ENCODE results near the gene TIMD4. TPM values are rescaled to one million over a fixed set of nuclear protein-coding genes. Genes with fewer than 3 reads are reported as not detected.
A peak's percentile ranks its signal among the peaks of the same experiment; 100 is the strongest.
"Not testable (repeated sequence)": the region's sequence is repeated elsewhere in the genome, so short reads cannot be mapped to it uniquely, and the experiment has no call there.

Gene TIMD4
- polyA plus RNA-seq (2012; ENCODE audit: missing spikeins), result 0.85 TPM

- FAIRE-seq, result no peak
- no peak for DNase-seq (ENCODE audit: insufficient read length)
- TF ChIP-seq POLR2A (IDR thresholded peaks at IDR 0.05; ENCODE audit: low read depth, low read length) (no peak), POLR2AphosphoS5 (IDR thresholded peaks at IDR 0.05; ENCODE audit: low read depth, low read length) (no peak), TAF1 (IDR thresholded peaks at IDR 0.05; ENCODE audit: borderline replicate concordance, low read depth, low read length) (no peak)
Measured at GRCh38 chr5:156963125-156963524, at the start of gene TIMD4. TIMD4 (minus strand) TSS chr5:156963226; CDS start chr5:156963198, 28 bp downstream.

DNA sequence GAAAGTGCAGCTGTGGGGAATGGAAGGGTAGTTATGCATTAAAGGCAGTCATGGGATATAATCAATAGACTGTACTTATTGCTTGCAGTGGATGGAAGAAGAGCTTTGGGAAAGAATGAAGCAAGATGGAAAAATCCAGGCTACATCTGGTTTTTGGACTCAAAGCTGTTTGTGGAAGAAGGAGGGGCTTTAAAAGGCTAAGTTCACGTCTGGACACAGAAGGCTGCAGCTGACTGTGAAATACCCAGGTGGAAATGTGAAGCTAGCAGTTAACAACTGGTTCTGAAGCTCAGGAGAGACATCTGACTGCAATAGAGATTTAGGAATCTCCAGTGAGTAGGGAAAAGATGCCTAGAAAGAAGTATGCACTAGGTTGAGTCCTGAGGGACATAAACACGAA lies 43.2 kb upstream of the TIMD4 start:
- no peak for DNase-seq (ENCODE audit: insufficient read length)
- TF ChIP-seq TAF1 (IDR thresholded peaks at IDR 0.05; ENCODE audit: borderline replicate concordance, low read depth, low read length), result no peak
- TF ChIP-seq POLR2AphosphoS5 (IDR thresholded peaks at IDR 0.05; ENCODE audit: low read depth, low read length), result no peak
- no peak for TF ChIP-seq POLR2A (IDR thresholded peaks at IDR 0.05; ENCODE audit: low read depth, low read length)
- no peak for FAIRE-seq

DNA sequence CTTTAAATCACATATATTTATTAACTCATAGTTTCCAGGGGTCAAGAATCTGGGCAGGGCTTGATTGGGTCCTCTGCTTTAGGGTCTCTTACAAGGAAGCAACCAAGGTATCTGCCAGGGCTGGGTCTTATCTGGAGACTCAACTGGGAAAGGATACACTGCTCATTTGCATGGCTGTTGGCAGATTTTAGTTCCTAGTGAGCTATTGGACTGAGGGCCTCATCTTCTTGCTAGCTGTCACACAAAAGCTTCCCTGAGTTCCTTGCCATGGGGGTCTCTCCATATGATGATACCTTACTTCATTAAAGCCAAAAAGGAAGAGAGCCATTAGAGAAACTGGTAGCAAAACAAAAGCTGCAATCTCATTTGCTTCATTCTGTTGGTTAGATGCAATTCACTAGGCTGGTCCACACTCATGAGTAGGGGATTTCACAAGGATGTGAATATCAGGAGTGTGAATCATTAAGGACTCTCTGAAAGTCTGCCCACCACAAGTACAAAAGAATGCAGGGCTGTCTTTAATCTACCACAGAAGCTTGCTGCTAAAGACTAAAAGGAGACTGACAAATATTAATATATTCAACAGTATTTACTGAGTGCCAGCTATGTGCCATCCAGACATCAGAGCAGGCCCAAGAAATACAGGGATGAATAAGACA lies 42.0 kb upstream of the TIMD4 start:
- TF ChIP-seq POLR2AphosphoS5 (IDR thresholded peaks at IDR 0.05; ENCODE audit: low read depth, low read length) (no peak), TAF1 (IDR thresholded peaks at IDR 0.05; ENCODE audit: borderline replicate concordance, low read depth, low read length) (no peak), POLR2A (IDR thresholded peaks at IDR 0.05; ENCODE audit: low read depth, low read length) (no peak)
- DNase-seq (ENCODE audit: insufficient read length) (no peak), FAIRE-seq (peak; percentile 9)

- no peak for FAIRE-seq
- TF ChIP-seq POLR2A (IDR thresholded peaks at IDR 0.05; ENCODE audit: low read depth, low read length), result no peak
- TF ChIP-seq TAF1 (IDR thresholded peaks at IDR 0.05; ENCODE audit: borderline replicate concordance, low read depth, low read length), result no peak
- TF ChIP-seq POLR2AphosphoS5 (IDR thresholded peaks at IDR 0.05; ENCODE audit: low read depth, low read length), result no peak
- no peak for DNase-seq (ENCODE audit: insufficient read length)
Measured at GRCh38 chr5:156991714-156992113, 28.7 kb upstream of the TIMD4 start.

DNA sequence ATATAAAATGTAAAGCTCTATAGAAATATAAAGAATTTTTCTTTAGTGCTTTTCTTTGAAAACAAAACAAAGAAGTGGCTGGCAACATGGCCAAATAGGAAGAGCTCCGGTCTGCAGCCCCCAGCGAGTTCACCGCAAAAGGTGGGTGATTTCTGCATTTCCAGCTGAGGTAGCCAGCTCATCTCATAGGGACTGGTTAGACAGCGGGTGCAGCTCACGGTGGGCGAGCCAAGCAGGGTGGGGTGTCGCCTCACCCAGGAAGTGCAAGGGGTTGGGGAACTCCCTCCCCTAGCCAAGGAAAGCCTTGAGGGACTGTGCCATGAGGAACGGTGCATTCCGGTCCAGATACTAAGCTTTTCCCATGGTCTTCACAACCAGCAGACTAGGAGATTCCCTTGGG lies 21.0 kb upstream of the TIMD4 start:
- TF ChIP-seq POLR2AphosphoS5 (IDR thresholded peaks at IDR 0.05; ENCODE audit: low read depth, low read length), result no peak
- TF ChIP-seq POLR2A (IDR thresholded peaks at IDR 0.05; ENCODE audit: low read depth, low read length), result no peak
- FAIRE-seq (no peak), DNase-seq (ENCODE audit: insufficient read length) (no peak)

DNA sequence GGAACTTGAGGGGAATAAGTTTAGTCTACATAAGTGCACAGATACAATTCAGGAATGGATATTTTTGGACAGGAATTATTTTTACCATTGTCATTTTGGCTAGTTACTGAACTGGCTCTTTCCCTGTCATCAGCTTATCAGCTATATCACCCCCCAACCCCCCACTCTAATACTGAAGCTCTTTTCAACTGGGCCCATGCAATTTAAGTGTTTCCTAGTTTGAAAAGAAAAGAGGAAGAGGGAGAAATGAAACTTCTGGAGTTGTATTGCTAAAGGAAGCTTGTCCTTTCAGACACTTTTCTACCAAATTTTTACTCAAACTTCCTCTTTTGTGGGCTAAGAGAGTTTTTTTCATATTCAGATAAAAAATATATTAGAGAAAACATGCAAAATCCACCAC lies 18.5 kb upstream of the TIMD4 start:
- no peak for TF ChIP-seq POLR2AphosphoS5 (IDR thresholded peaks at IDR 0.05; ENCODE audit: low read depth, low read length)
- TF ChIP-seq POLR2A (IDR thresholded peaks at IDR 0.05; ENCODE audit: low read depth, low read length), result no peak
- no peak for TF ChIP-seq TAF1 (IDR thresholded peaks at IDR 0.05; ENCODE audit: borderline replicate concordance, low read depth, low read length)
- FAIRE-seq (no peak), DNase-seq (ENCODE audit: insufficient read length) (no peak)

DNA sequence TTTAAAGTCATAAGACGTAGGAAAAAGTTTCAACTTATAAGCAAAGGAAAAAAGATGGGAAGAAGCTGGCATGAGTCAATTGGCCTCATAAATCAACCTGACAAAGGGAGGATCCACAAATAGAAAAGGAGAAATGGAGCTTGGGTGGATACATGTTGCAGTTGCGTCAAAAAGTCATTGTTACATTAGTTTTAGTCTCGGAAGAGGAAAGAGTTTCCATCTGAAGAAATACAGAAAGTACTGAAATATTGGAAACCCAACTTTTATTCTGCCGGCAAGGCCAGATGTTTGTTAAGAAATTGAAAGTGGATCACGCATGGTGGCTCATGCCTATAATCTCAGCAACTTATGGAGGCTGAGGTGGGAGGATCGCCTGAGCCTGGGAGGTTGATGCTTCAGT lies 11.3 kb upstream of the TIMD4 start:
- FAIRE-seq (no peak), DNase-seq (ENCODE audit: insufficient read length) (no peak)
- TF ChIP-seq POLR2AphosphoS5 (IDR thresholded peaks at IDR 0.05; ENCODE audit: low read depth, low read length) (no peak), TAF1 (IDR thresholded peaks at IDR 0.05; ENCODE audit: borderline replicate concordance, low read depth, low read length) (no peak), POLR2A (IDR thresholded peaks at IDR 0.05; ENCODE audit: low read depth, low read length) (no peak)

DNA sequence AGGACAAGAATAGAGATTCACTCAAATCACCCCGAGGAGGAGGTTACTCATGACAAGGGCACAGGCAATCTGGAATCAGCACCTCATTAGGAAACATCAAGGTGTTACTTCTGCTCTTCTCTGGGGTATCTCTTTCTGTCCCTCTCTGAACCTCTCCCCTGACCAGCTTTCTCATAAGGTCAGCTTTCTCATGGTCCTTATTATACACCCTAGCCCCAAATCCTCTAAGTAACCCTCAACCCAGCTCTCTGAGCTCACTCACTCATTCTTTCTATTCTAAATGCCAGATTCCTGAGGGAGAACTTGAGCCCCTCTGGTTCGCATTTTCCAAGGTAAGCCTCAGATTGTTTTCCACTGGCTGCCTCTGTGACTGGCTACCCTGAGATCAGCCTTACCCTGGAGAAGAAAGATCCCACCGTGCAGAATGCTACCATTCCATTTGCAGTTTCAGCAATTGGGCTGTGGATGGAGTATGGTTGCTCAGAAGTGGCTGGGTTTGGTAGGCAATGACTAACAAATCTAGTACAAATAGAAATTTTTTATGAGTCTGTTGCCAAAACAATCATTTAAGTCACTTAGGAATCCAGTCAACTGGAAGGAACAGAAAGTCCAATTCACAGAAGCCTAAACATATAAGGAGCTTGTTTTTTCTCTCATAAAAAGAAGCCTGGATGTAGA lies 9.0 kb upstream of the TIMD4 start:
- FAIRE-seq, result no peak
- DNase-seq (ENCODE audit: insufficient read length), result no peak
- TF ChIP-seq POLR2AphosphoS5 (IDR thresholded peaks at IDR 0.05; ENCODE audit: low read depth, low read length), result no peak
- TF ChIP-seq TAF1 (IDR thresholded peaks at IDR 0.05; ENCODE audit: borderline replicate concordance, low read depth, low read length), result no peak
- TF ChIP-seq POLR2A (IDR thresholded peaks at IDR 0.05; ENCODE audit: low read depth, low read length), result no peak

DNA sequence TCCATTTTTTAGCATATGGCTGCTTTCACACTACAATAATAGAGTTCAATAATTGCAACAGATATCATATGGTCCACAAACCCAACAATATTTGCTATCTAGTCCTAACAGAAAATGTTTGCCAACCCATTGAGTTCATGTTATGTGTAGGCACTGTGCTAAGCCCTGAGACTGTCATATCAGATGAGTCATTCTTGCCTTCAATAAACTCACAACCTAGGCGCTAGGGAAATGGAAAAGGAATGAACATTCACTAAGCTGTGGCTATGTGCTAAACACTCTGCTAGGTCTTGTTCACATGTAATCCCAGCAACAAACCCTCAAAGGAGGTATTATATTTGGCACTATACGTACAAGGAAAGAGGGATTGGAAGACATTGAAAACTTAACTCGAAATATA lies 8.4 kb upstream of the TIMD4 start:
- FAIRE-seq, result no peak
- DNase-seq (ENCODE audit: insufficient read length), result no peak
- TF ChIP-seq TAF1 (IDR thresholded peaks at IDR 0.05; ENCODE audit: borderline replicate concordance, low read depth, low read length) (no peak), POLR2A (IDR thresholded peaks at IDR 0.05; ENCODE audit: low read depth, low read length) (no peak), POLR2AphosphoS5 (IDR thresholded peaks at IDR 0.05; ENCODE audit: low read depth, low read length) (no peak)

DNA sequence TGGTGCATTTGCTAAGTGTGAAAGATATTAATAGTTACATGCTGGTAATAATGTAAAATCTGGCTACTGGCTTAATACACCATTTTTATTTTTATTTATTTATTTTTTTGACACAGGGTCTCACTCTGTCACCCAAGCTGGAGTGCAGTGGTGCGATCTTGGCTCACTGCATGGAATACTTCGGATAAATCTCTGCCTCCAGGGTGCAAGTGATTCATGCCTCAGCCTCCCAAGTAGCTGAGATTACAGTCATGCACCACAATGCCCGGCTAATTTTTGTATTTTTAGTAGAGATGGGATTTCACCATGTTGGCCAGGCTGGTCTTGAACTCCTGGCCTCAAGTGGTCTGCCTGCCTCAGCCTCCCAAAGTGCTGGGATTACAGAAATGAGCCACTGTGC lies 4.4 kb upstream of the TIMD4 start:
- not testable (repeated sequence) for FAIRE-seq; DNase-seq (ENCODE audit: insufficient read length)

DNA sequence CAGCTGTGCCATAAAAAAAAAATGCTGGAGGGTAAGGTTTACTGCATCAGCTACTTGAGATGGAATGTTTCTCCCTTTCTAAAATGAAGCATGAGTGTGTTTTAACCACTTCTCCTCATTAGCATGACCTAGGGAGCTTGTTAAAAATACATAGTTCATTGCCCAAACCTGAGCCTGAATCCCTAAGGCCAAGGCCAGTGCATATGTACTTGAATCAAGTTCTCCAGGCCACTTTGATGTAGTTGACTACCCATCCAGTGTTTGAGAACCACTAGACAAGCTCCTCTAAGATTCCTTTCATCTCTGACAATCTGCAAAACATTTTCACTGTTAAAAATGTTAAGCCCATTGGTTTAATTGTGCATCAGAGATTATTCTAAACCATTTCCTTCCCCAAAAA lies 6.7 kb downstream of the TIMD4 start:
- FAIRE-seq, result no peak
- no peak for TF ChIP-seq TAF1 (IDR thresholded peaks at IDR 0.05; ENCODE audit: borderline replicate concordance, low read depth, low read length)
- TF ChIP-seq POLR2AphosphoS5 (IDR thresholded peaks at IDR 0.05; ENCODE audit: low read depth, low read length), result no peak
- TF ChIP-seq POLR2A (IDR thresholded peaks at IDR 0.05; ENCODE audit: low read depth, low read length), result no peak
- no peak for DNase-seq (ENCODE audit: insufficient read length)

- FAIRE-seq (no peak), DNase-seq (ENCODE audit: insufficient read length) (no peak)
- TF ChIP-seq POLR2AphosphoS5 (IDR thresholded peaks at IDR 0.05; ENCODE audit: low read depth, low read length), result no peak
- no peak for TF ChIP-seq TAF1 (IDR thresholded peaks at IDR 0.05; ENCODE audit: borderline replicate concordance, low read depth, low read length)
- no peak for TF ChIP-seq POLR2A (IDR thresholded peaks at IDR 0.05; ENCODE audit: low read depth, low read length)
Measured at GRCh38 chr5:156951359-156951758, 11.7 kb downstream of the TIMD4 start.

All from GM12892 (cell line).